Fibroblast of villous mesenchyme (primary cell): ENCODE results near the gene GCDH. TPM values are rescaled to one million over a fixed set of nuclear protein-coding genes. Genes with fewer than 3 reads are reported as not detected.
"Not testable (repeated sequence)": the region's sequence is repeated elsewhere in the genome, so short reads cannot be mapped to it uniquely, and the experiment has no call there.

ENCODE experiments used
- DNase-seq: peaks from one replicate; pipeline ENCODE4 v3.0.0-alpha.2; 2010; ENCODE audit warnings: low read depth
- H3K4me3 ChIP-seq: 2 replicates; pipeline ENCODE4 v1.5.1; 2011; ENCODE audit warnings: low read depth, mild to moderate bottlenecking, low read length
- CTCF ChIP-seq: IDR thresholded peaks from 2 replicates; pipeline ENCODE4 v1.5.1; 2012; ENCODE audit warnings: low read depth, mild to moderate bottlenecking, low read length; ENCODE audit not compliant: insufficient read depth
- total RNA-seq: library from RNA; depleted of rRNA; stranded (reverse); fragments of >200 nt; gene quantifications from 2 replicates; pipeline ENCODE4 v1.2.3, GENCODE V29; 2012

Gene GCDH
- total RNA-seq, 1 donor, result 17.3 TPM

- TF ChIP-seq CTCF, result no peak
- H3K4me3 ChIP-seq, result no peak overlapping the region
- DNase-seq, result no peak
Observed at GRCh38 chr19:12884627-12884925, 6.4 kb upstream of the GCDH start.

- no peak overlapping the region for H3K4me3 ChIP-seq
- DNase-seq, result peak; percentile 45
- TF ChIP-seq CTCF, result peak; percentile 51
Observed at GRCh38 chr19:12884926-12885748, 5.8 kb upstream of the GCDH start.

GRCh38 chr19:12885749-12886650 is 5.0 kb upstream of the GCDH start:
- peak overlapping the region; percentile 9 for H3K4me3 ChIP-seq
- no peak for DNase-seq
- no peak for TF ChIP-seq CTCF

- no peak for TF ChIP-seq CTCF
- no peak for DNase-seq
- H3K4me3 ChIP-seq, result no peak overlapping the region
Observed at GRCh38 chr19:12886651-12886968, 4.3 kb upstream of the GCDH start.

GRCh38 chr19:12886969-12887747 is 3.8 kb upstream of the GCDH start, which contains the start of gene KLF1:
Gene KLF1, minus strand, starts transcription at chr19:12887201. Its CDS starts 61 bp downstream, at chr19:12887140.
- no peak within 1 kb of the TSS for H3K4me3 ChIP-seq
- TF ChIP-seq CTCF, result no peak
- no peak for DNase-seq

GRCh38 chr19:12888006-12888603 is 2.9 kb upstream of the GCDH start:
- DNase-seq, result no peak
- H3K4me3 ChIP-seq, result no peak overlapping the region

GRCh38 chr19:12890299-12890786 is 617 bp upstream of the GCDH start:
- H3K4me3 ChIP-seq, result peak overlapping the region; percentile 33
- DNase-seq, result not testable (repeated sequence)

More at GRCh38 chr19:12888006-12888603, 2.9 kb upstream of the GCDH start:
- no peak for TF ChIP-seq CTCF
